Raji (cell line): Measurements from ENCODE around the gene GHRL.

Experiments
- POLR2A ChIP-seq: IDR thresholded peaks from 2 replicates; pipeline ENCODE4 v1.6.1; 2011; ENCODE audit warnings: low read depth, low read length, control low read depth; ENCODE audit not compliant: insufficient read depth

Gene GHRL

GRCh38 chr3:10289787-10290355 is 2.9 kb downstream of the GHRL start:
- no peak for TF ChIP-seq POLR2A

GRCh38 chr3:10289077-10289476 is 3.7 kb downstream of the GHRL start:
- no peak for TF ChIP-seq POLR2A

- no peak for TF ChIP-seq POLR2A
Observed at GRCh38 chr3:10288575-10288960, 4.2 kb downstream of the GHRL start.

GRCh38 chr3:10287936-10288574 is 4.7 kb downstream of the GHRL start:
- TF ChIP-seq POLR2A = no peak

- TF ChIP-seq POLR2A = no peak
Observed at GRCh38 chr3:10286596-10287295, 6.0 kb downstream of the GHRL start.

- TF ChIP-seq POLR2A = no peak
Observed at GRCh38 chr3:10286133-10286524, 6.6 kb downstream of the GHRL start.

- no peak for TF ChIP-seq POLR2A
Observed at GRCh38 chr3:10285272-10286132, 7.2 kb downstream of the GHRL start.

- no peak for TF ChIP-seq POLR2A
Observed at GRCh38 chr3:10284496-10284895, 8.3 kb downstream of the GHRL start.

- no peak for TF ChIP-seq POLR2A
Observed at GRCh38 chr3:10283638-10284037, 9.1 kb downstream of the GHRL start.

GRCh38 chr3:10281951-10282350 is 10.8 kb downstream of the GHRL start:
- TF ChIP-seq POLR2A = no peak

GRCh38 chr3:10280571-10280970 is 12.2 kb downstream of the GHRL start:
- TF ChIP-seq POLR2A = no peak

GRCh38 chr3:10280177-10280529 is 12.6 kb downstream of the GHRL start:
- no peak for TF ChIP-seq POLR2A

GRCh38 chr3:10279384-10280176 is 13.2 kb downstream of the GHRL start:
- no peak for TF ChIP-seq POLR2A

- TF ChIP-seq POLR2A = no peak
Observed at GRCh38 chr3:10278501-10278900, 14.2 kb downstream of the GHRL start.

- no peak for TF ChIP-seq POLR2A
Observed at GRCh38 chr3:10277115-10277625, 15.6 kb downstream of the GHRL start.
